ENCODE results near the gene ZBTB4. TPM values are rescaled to one million over a fixed set of nuclear protein-coding genes. Genes with fewer than 3 reads are reported as not detected.

The ZBTB4 gene
- total RNA-seq, 1 experiment from 2014 or later = 14.7 TPM

DNA sequence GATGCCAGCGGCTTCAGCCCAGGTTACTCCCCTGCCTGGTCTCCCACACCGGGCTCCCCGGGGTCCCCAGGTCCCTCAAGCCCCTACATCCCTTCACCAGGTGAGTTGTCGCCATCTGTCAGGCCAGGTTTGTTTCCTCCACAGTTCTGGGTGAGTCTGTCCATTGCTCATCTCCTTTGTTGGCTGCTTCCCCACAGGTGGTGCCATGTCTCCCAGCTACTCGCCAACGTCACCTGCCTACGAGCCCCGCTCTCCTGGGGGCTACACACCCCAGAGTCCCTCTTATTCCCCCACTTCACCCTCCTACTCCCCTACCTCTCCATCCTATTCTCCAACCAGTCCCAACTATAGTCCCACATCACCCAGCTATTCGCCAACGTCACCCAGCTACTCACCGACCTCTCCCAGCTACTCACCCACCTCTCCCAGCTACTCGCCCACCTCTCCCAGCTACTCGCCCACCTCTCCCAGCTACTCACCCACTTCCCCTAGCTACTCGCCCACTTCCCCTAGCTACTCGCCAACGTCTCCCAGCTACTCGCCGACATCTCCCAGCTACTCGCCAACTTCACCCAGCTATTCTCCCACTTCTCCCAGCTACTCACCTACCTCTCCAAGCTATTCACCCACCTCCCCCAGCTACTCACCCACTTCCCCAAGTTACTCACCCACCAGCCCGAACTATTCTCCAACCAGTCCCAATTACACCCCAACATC lies 33.6 kb upstream of the ZBTB4 start:
- intact Hi-C loops (cut with micrococcal nuclease) = no loop called here
- no peaks in the 10 kb centered on the region for H4K20me1 ChIP-seq (ENCODE audit: low read length)
- no peaks in the 10 kb centered on the region for H3K27me3 ChIP-seq (ENCODE audit: low read length)
- no peaks in the 10 kb centered on the region for H3K79me2 ChIP-seq (ENCODE audit: low read length)
- ChIA-PET POLR2A (ENCODE audit: unreplicated experiment) (interaction anchor here (0.7 kb wide), 1 partner anchor 156 kb away, joined by 3 read pairs; no protein-coding TSS in a partner anchor), CTCF (interaction anchor here (0.6 to 0.8 kb wide), 3 partner anchors 11 to 48 kb away, joined by 3 to 4 read pairs (median 4); no protein-coding TSS in a partner anchor)
- TF ChIP-seq EZH2phosphoT487 (IDR thresholded peaks at IDR 0.05; ENCODE audit: borderline replicate concordance, low read length) (no peak), EZH2 (IDR thresholded peaks at IDR 0.05; ENCODE audit: low read length, unreplicated experiment) (no peak)
- TF ChIP-seq, protein P1, sequence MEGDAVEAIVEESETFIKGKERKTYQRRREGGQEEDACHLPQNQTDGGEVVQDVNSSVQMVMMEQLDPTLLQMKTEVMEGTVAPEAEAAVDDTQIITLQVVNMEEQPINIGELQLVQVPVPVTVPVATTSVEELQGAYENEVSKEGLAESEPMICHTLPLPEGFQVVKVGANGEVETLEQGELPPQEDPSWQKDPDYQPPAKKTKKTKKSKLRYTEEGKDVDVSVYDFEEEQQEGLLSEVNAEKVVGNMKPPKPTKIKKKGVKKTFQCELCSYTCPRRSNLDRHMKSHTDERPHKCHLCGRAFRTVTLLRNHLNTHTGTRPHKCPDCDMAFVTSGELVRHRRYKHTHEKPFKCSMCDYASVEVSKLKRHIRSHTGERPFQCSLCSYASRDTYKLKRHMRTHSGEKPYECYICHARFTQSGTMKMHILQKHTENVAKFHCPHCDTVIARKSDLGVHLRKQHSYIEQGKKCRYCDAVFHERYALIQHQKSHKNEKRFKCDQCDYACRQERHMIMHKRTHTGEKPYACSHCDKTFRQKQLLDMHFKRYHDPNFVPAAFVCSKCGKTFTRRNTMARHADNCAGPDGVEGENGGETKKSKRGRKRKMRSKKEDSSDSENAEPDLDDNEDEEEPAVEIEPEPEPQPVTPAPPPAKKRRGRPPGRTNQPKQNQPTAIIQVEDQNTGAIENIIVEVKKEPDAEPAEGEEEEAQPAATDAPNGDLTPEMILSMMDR (conservative IDR thresholded peaks at IDR 0.05; ENCODE audit: low read depth, low read length) = no peak
- no peaks in the 10 kb centered on the region for H3F3A ChIP-seq (ENCODE audit: low read length, unreplicated experiment)
- no peak for ATAC-seq
- DNase-seq = no peak
- no peaks in the 10 kb centered on the region for H3K9me2 ChIP-seq (replicated peaks; ENCODE audit: low read length)
- H3K36me3 ChIP-seq (ENCODE audit: low read depth, low read length) = peaks cover 24% of the 10 kb centered on the region
- H3K4me2 ChIP-seq (ENCODE audit: low read length) = no peak overlapping the region
- no peak overlapping the region for H2AFZ ChIP-seq (ENCODE audit: low read length)
- no peak overlapping the region for H3K27ac ChIP-seq (ENCODE audit: low read length)
- H3K9ac ChIP-seq (ENCODE audit: low read length) = no peak overlapping the region
- no TSS peak for BruUV-seq (replicated peaks)
- no peak overlapping the region for H3K4me3 ChIP-seq (ENCODE audit: low read length)
- H3K9me3 ChIP-seq (ENCODE audit: low read length) = no peaks in the 10 kb centered on the region
- no peaks in the 10 kb centered on the region for H3K4me1 ChIP-seq (ENCODE audit: insufficient read depth, low read length)

DNA sequence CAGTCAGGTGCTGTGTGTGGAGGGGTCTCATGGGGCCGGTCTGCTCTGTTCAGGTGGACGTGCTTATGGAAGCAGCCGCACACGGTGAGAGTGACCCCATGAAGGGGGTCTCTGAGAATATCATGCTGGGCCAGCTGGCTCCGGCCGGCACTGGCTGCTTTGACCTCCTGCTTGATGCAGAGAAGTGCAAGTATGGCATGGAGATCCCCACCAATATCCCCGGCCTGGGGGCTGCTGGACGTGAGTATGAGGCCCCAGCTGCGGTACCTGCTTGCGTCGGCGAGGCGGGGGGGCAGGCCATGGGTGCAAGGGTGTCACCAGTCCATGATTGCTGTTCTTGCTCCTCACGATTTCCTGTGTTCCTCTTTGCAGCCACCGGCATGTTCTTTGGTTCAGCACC lies 32.7 kb upstream of the ZBTB4 start:
- no peaks in the 10 kb centered on the region for H3K9me2 ChIP-seq (replicated peaks; ENCODE audit: low read length)
- no peaks in the 10 kb centered on the region for H3K79me2 ChIP-seq (ENCODE audit: low read length)
- H3K4me2 ChIP-seq (ENCODE audit: low read length) = no peak overlapping the region
- no peak overlapping the region for H2AFZ ChIP-seq (ENCODE audit: low read length)
- peaks cover 28% of the 10 kb centered on the region for H3K36me3 ChIP-seq (ENCODE audit: low read depth, low read length)
- no peak overlapping the region for H3K9ac ChIP-seq (ENCODE audit: low read length)
- POLR2A ChIA-PET (ENCODE audit: unreplicated experiment) = no interaction called here
- BruUV-seq (replicated peaks) = no TSS peak
- no peak for ATAC-seq
- no peak overlapping the region for H3K4me3 ChIP-seq (ENCODE audit: low read length)
- H3K27ac ChIP-seq (ENCODE audit: low read length) = no peak overlapping the region
- CTCF ChIA-PET = no interaction called here
- DNase-seq = no peak
- no peaks in the 10 kb centered on the region for H3K9me3 ChIP-seq (ENCODE audit: low read length)
- H3K4me1 ChIP-seq (ENCODE audit: insufficient read depth, low read length) = no peaks in the 10 kb centered on the region
- H3K27me3 ChIP-seq (ENCODE audit: low read length) = no peaks in the 10 kb centered on the region
- TF ChIP-seq EZH2phosphoT487 (IDR thresholded peaks at IDR 0.05; ENCODE audit: borderline replicate concordance, low read length) (no peak), EZH2 (IDR thresholded peaks at IDR 0.05; ENCODE audit: low read length, unreplicated experiment) (no peak)
- TF ChIP-seq, protein P1 (conservative IDR thresholded peaks at IDR 0.05; ENCODE audit: low read depth, low read length) = no peak
- H4K20me1 ChIP-seq (ENCODE audit: low read length) = no peaks in the 10 kb centered on the region
- no peaks in the 10 kb centered on the region for H3F3A ChIP-seq (ENCODE audit: low read length, unreplicated experiment)
- intact Hi-C loops (cut with micrococcal nuclease) = no loop called here

DNA sequence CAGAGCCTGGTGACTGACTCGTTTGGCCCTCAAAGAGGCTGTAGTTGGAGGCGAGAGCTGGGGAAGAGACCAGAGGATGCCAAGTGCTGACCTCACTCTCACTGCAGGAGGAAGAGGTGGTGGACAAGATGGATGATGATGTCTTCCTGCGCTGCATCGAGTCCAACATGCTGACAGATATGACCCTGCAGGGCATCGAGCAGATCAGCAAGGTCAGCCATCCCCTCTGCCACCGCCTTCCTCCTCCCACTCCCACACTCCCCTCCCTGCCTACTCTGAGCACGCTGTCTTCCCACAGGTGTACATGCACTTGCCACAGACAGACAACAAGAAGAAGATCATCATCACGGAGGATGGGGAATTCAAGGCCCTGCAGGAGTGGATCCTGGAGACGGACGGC lies 31.7 kb upstream of the ZBTB4 start:
- no peaks in the 10 kb centered on the region for H4K20me1 ChIP-seq (ENCODE audit: low read length)
- TF ChIP-seq EZH2phosphoT487 (IDR thresholded peaks at IDR 0.05; ENCODE audit: borderline replicate concordance, low read length) (no peak), EZH2 (IDR thresholded peaks at IDR 0.05; ENCODE audit: low read length, unreplicated experiment) (no peak)
- TF ChIP-seq, protein P1 (conservative IDR thresholded peaks at IDR 0.05; ENCODE audit: low read depth, low read length) = no peak
- DNase-seq = no peak
- H3K9ac ChIP-seq (ENCODE audit: low read length) = no peak overlapping the region
- ChIA-PET CTCF (no interaction called here), POLR2A (ENCODE audit: unreplicated experiment) (no interaction called here)
- intact Hi-C loops (cut with micrococcal nuclease) = no loop called here
- no peaks in the 10 kb centered on the region for H3K79me2 ChIP-seq (ENCODE audit: low read length)
- H3K4me2 ChIP-seq (ENCODE audit: low read length) = no peak overlapping the region
- H3K27me3 ChIP-seq (ENCODE audit: low read length) = no peaks in the 10 kb centered on the region
- ATAC-seq = no peak
- H3K36me3 ChIP-seq (ENCODE audit: low read depth, low read length) = peaks cover 34% of the 10 kb centered on the region
- H3K4me1 ChIP-seq (ENCODE audit: insufficient read depth, low read length) = no peaks in the 10 kb centered on the region
- H3K4me3 ChIP-seq (ENCODE audit: low read length) = no peak overlapping the region
- H2AFZ ChIP-seq (ENCODE audit: low read length) = no peak overlapping the region
- H3K9me2 ChIP-seq (replicated peaks; ENCODE audit: low read length) = no peaks in the 10 kb centered on the region
- no peaks in the 10 kb centered on the region for H3K9me3 ChIP-seq (ENCODE audit: low read length)
- no peak overlapping the region for H3K27ac ChIP-seq (ENCODE audit: low read length)
- H3F3A ChIP-seq (ENCODE audit: low read length, unreplicated experiment) = no peaks in the 10 kb centered on the region
- BruUV-seq (replicated peaks) = no TSS peak

All from PC-3 (cell line).